HepG2 (cell line): ENCODE data around the gene MRPL28. TPM values are rescaled to one million over a fixed set of nuclear protein-coding genes. Genes with fewer than 3 reads are reported as not detected.

Experiments
- BORCS8-MEF2B ChIP-seq: sonication (generic); formaldehyde crosslinking; IDR thresholded peaks from 2 replicates; pipeline ENCODE4 v1.8.0; 2022; ENCODE audit warnings: mild to moderate bottlenecking, missing genetic modification reagents
- CEBPG ChIP-seq: IDR thresholded peaks from 2 replicates; pipeline ENCODE4 v1.6.1; 2016
- EHMT2 ChIP-seq: fragments of 200-600 bp; sonication (generic); IDR thresholded peaks from 2 replicates; pipeline ENCODE4 v1.7.0; 2017; ENCODE audit warnings: antibody characterized with exemption, low read depth, low read length, borderline replicate concordance
- HOXA5 ChIP-seq: sonication (generic); formaldehyde crosslinking; IDR thresholded peaks from 2 replicates; pipeline ENCODE4 v1.4.0; 2020; ENCODE audit warnings: missing genetic modification reagents
- JUN ChIP-seq: sonication (generic); formaldehyde crosslinking; IDR thresholded peaks from 2 replicates; pipeline ENCODE4 v1.4.0; 2020; ENCODE audit warnings: mild to moderate bottlenecking, missing genetic modification reagents
- NFE2L1 ChIP-seq: sonication (generic); formaldehyde crosslinking; IDR thresholded peaks from 2 replicates; pipeline ENCODE4 v1.4.0; 2020; ENCODE audit warnings: missing genetic modification reagents, mild to moderate bottlenecking, borderline replicate concordance
- NFE2L2 ChIP-seq: fragments of 150-350 bp; IDR thresholded peaks from 2 replicates; pipeline ENCODE4 v1.6.1; 2014; ENCODE audit warnings: low read length
- NFKBIZ ChIP-seq: IDR thresholded peaks from 2 replicates; pipeline ENCODE4 v1.6.1; 2018; ENCODE audit warnings: missing genetic modification reagents, missing compliant biosample characterization
- NFRKB ChIP-seq: fragments of 450-650 bp; IDR thresholded peaks from 2 replicates; pipeline ENCODE4 v1.6.1; 2017
- NR2F6 ChIP-seq, 2 experiments: IDR thresholded peaks; 2 replicates each; pipeline ENCODE4 v1.6.1; 2016; ENCODE audit warnings: antibody characterized with exemption in 1 of 2, mild to moderate bottlenecking in 1 of 2
- PATZ1 ChIP-seq: sonication (generic); formaldehyde crosslinking; IDR thresholded peaks from 2 replicates; pipeline ENCODE4 v1.4.0; 2020; ENCODE audit warnings: missing genetic modification reagents
- POLR2G ChIP-seq: fragments of 200-400 bp; formaldehyde crosslinking; IDR thresholded peaks from 2 replicates; pipeline ENCODE4 v1.6.1; 2018; ENCODE audit warnings: mild to moderate bottlenecking, low read depth, low read length, moderate library complexity
- PRPF4 ChIP-seq: fragments of 200-400 bp; formaldehyde crosslinking; IDR thresholded peaks from 2 replicates; pipeline ENCODE4 v1.6.1; 2016; ENCODE audit warnings: low read length, low read depth; ENCODE audit not compliant: poor library complexity, severe bottlenecking
- SMC3 ChIP-seq: IDR thresholded peaks from 2 replicates; pipeline ENCODE4 v1.6.1; 2011; ENCODE audit warnings: low read length, improper control_type of control experiment
- SYNCRIP ChIP-seq: fragments of 200-400 bp; formaldehyde crosslinking; IDR thresholded peaks from 2 replicates; pipeline ENCODE4 v1.6.1; 2018; ENCODE audit warnings: mild to moderate bottlenecking, low read depth, low read length; ENCODE audit not compliant: insufficient read depth
- TGIF2 ChIP-seq: IDR thresholded peaks from 2 replicates; pipeline ENCODE4 v1.6.1; 2016; ENCODE audit warnings: control low read depth, missing compliant biosample characterization
- TRIM22 ChIP-seq: fragments of 450-650 bp; IDR thresholded peaks from 2 replicates; pipeline ENCODE4 v1.6.1; 2017
- TRIM24 ChIP-seq: sonication (generic); formaldehyde crosslinking; IDR thresholded peaks from 2 replicates; pipeline ENCODE4 v1.8.0; 2022; ENCODE audit warnings: mild to moderate bottlenecking, missing genetic modification reagents
- ZFP36 ChIP-seq: fragments of 150-350 bp; IDR thresholded peaks from 2 replicates; pipeline ENCODE4 v1.6.1; 2018; ENCODE audit warnings: borderline replicate concordance, low read length, low read depth; ENCODE audit not compliant: partially characterized antibody
- ZFX ChIP-seq: sonication (generic); formaldehyde crosslinking; IDR thresholded peaks from 2 replicates; pipeline ENCODE4 v1.4.0; 2020; ENCODE audit warnings: mild to moderate bottlenecking, low read depth, missing genetic modification reagents, moderate library complexity
- ZNF234 ChIP-seq: sonication (generic); formaldehyde crosslinking; conservative IDR thresholded peaks from 2 replicates; pipeline ENCODE4 v1.5.1; 2020; ENCODE audit warnings: mild to moderate bottlenecking, missing genetic modification reagents
- ZNF34 ChIP-seq: sonication (generic); formaldehyde crosslinking; IDR thresholded peaks from 2 replicates; pipeline ENCODE4 v1.4.0; 2020; ENCODE audit warnings: mild to moderate bottlenecking, missing genetic modification reagents, borderline replicate concordance
- ZNF543 ChIP-seq: sonication (generic); formaldehyde crosslinking; IDR thresholded peaks from 2 replicates; pipeline ENCODE4 v1.4.0; 2020; ENCODE audit warnings: mild to moderate bottlenecking, missing genetic modification reagents
- ZNF572 ChIP-seq: sonication (generic); formaldehyde crosslinking; IDR thresholded peaks from 2 replicates; pipeline ENCODE4 v1.5.1; 2020; ENCODE audit warnings: mild to moderate bottlenecking, missing genetic modification reagents
- ZNF674 ChIP-seq: sonication (generic); formaldehyde crosslinking; IDR thresholded peaks from 2 replicates; pipeline ENCODE4 v1.5.0; 2020; ENCODE audit warnings: low read depth, mild to moderate bottlenecking, missing genetic modification reagents
- ZNF709 ChIP-seq: sonication (generic); formaldehyde crosslinking; IDR thresholded peaks from 2 replicates; pipeline ENCODE4 v1.5.0; 2020; ENCODE audit warnings: mild to moderate bottlenecking, missing genetic modification reagents
- ZNF770 ChIP-seq: sonication (generic); formaldehyde crosslinking; IDR thresholded peaks from 2 replicates; pipeline ENCODE4 v1.5.0; 2020; ENCODE audit warnings: mild to moderate bottlenecking, missing genetic modification reagents
- ZNF850 ChIP-seq: sonication (generic); formaldehyde crosslinking; conservative IDR thresholded peaks from 2 replicates; pipeline ENCODE4 v1.9.0; 2021; ENCODE audit warnings: mild to moderate bottlenecking, missing genetic modification reagents
- polyA plus RNA-seq, 8 experiments: library from polyadenylated mRNA; depleted of rRNA in 3 of 8; stranded (reverse) in 7 of 8; unstranded in 1 of 8; fragments of >200 nt; fragmentation: Illumina TruSeq in 4 of 8; extraction: Trizol in 4 of 8; gene quantifications; 2 replicates each; pipeline versions ENCODE4 v1.2.1 to v1.2.3, GENCODE V29; 2011 to 2016; ENCODE audit warnings: low read depth in 4 of 8, missing spikeins in 1 of 8, mixed read lengths in 1 of 8; ENCODE audit not compliant: insufficient read depth in 1 of 8
- total RNA-seq, 5 experiments: library from RNA; depleted of rRNA; stranded (reverse); fragments of >200 nt; fragmentation: Illumina TruSeq; extraction: Trizol; gene quantifications; 2 replicates each; pipeline ENCODE4 v1.2.3, GENCODE V29; 2016; ENCODE audit warnings: low read depth in 1 of 5

MRPL28 gene
- total and polyA plus RNA-seq, 2 of the 13 experiments (the other 11 are each of a cell fraction or from before 2014, with no cell fraction given): 114 to 135 TPM

GRCh38 chr16:359067-359763 is 11.1 kb downstream of the MRPL28 start (continued):
- TF ChIP-seq ZNF770 (CRISPR knock-in tag) (no peak), ZNF674 (no peak), TRIM22 (no peak), PATZ1 (CRISPR knock-in tag) (peak; percentile 91), NFKBIZ (CRISPR knock-in tag) (no peak), SMC3 (no peak), EHMT2 (no peak), NFE2L1 (CRISPR knock-in tag) (no peak), ZNF709 (CRISPR knock-in tag) (0 out of 2 replicates have a peak, but pooled peaks have one; percentile 69), NR2F6 (IDR thresholded peaks at IDR 0.05) (peak; percentile 98), NR2F6 (CRISPR knock-in tag; IDR thresholded peaks at IDR 0.05) (peak; percentile 100), ZFX (CRISPR knock-in tag) (peak; percentile 90), NFRKB (no peak), SYNCRIP (no peak), JUN (CRISPR knock-in tag) (no peak), NFE2L2 (no peak), TGIF2 (CRISPR knock-in tag) (no peak), ZNF543 (CRISPR knock-in tag) (peak; percentile 69), PRPF4 (no peak), TRIM24 (CRISPR knock-in tag) (no peak), ZNF850 (CRISPR knock-in tag) (no peak; the same call in 1 of the 2 replicates), POLR2G (peak; percentile 47; the same call in 1 of the 2 replicates), ZNF34 (CRISPR knock-in tag) (no peak), HOXA5 (CRISPR knock-in tag) (no peak), ZNF234 (CRISPR knock-in tag) (no peak), ZFP36 (no peak), ZNF572 (no peak), CEBPG (peak; percentile 43; the same call in 1 of the 2 replicates), BORCS8-MEF2B (CRISPR knock-in tag) (no peak)
